ENCODE measurements around the gene INO80B.
"Not testable (repeated sequence)": the region's sequence is repeated elsewhere in the genome, so short reads cannot be mapped to it uniquely, and the experiment has no call there.

GRCh38 chr2:74483675-74484164 is 28.8 kb downstream of the INO80B start:
- not testable (repeated sequence) for TF ChIP-seq CTCF (IDR thresholded peaks at IDR 0.05); REST (IDR thresholded peaks at IDR 0.05; ENCODE audit: insufficient read depth in 1 of 2, low read depth in 2 of 2, low read length in 1 of 2); POLR2AphosphoS5 (IDR thresholded peaks at IDR 0.05; ENCODE audit: low read depth, low read length); SIN3A (IDR thresholded peaks at IDR 0.05; ENCODE audit: borderline replicate concordance, insufficient read depth, low read depth, low read length); TCF7L2 (IDR thresholded peaks at IDR 0.05; ENCODE audit: low read depth, low read length)
